H9 (cell line): Measurements from ENCODE around the gene ASPG. TPM values are rescaled to one million over a fixed set of nuclear protein-coding genes. Genes with fewer than 3 reads are reported as not detected.

ENCODE experiments used
- DNase-seq: peaks from one replicate; pipeline ENCODE4 v3.0.0-alpha.2; 2017
- H2AFZ ChIP-seq: one replicate; pipeline ENCODE4 v1.6.1; 2013; ENCODE audit warnings: mild to moderate bottlenecking, low read length, control low read depth, moderate library complexity
- H2AK5ac ChIP-seq: 2 replicates; pipeline ENCODE4 v1.6.1; 2013; ENCODE audit warnings: low read length, control low read depth, mixed read lengths; ENCODE audit not compliant: insufficient read length
- H2BK120ac ChIP-seq: one replicate; pipeline ENCODE4 v1.6.1; 2013; ENCODE audit warnings: low read depth, mild to moderate bottlenecking, low read length, control low read depth, inconsistent platforms; ENCODE audit not compliant: poor library complexity, severe bottlenecking
- H2BK12ac ChIP-seq: 2 replicates; pipeline ENCODE4 v1.6.1; 2013; ENCODE audit warnings: low read length, control low read depth, mixed read lengths, low read depth; ENCODE audit not compliant: insufficient read length
- H2BK15ac ChIP-seq: 2 replicates; pipeline ENCODE4 v1.6.1; 2013; ENCODE audit warnings: low read depth, low read length, control low read depth
- H2BK20ac ChIP-seq: one replicate; pipeline ENCODE4 v1.6.1; 2013; ENCODE audit warnings: low read depth, mild to moderate bottlenecking, low read length, control low read depth, inconsistent platforms; ENCODE audit not compliant: poor library complexity, severe bottlenecking
- H2BK5ac ChIP-seq: 2 replicates; pipeline ENCODE4 v1.6.1; 2013; ENCODE audit warnings: low read length, control low read depth, mixed read lengths; ENCODE audit not compliant: insufficient read length
- H3K14ac ChIP-seq: 2 replicates; pipeline ENCODE4 v1.6.1; 2013; ENCODE audit warnings: low read length, control low read depth; ENCODE audit not compliant: insufficient read depth
- H3K18ac ChIP-seq: 2 replicates; pipeline ENCODE4 v1.6.1; 2013; ENCODE audit warnings: low read depth, mild to moderate bottlenecking, mixed read lengths, low read length, control low read depth; ENCODE audit not compliant: insufficient read length
- H3K23ac ChIP-seq: 2 replicates; pipeline ENCODE4 v1.6.1; 2013; ENCODE audit warnings: low read length, control low read depth, mixed read lengths, low read depth; ENCODE audit not compliant: insufficient read length
- H3K23me2 ChIP-seq: 2 replicates; pipeline ENCODE4 v1.6.1; 2013; ENCODE audit warnings: low read depth, mild to moderate bottlenecking, mixed read lengths, low read length, control low read depth; ENCODE audit not compliant: insufficient read length, poor library complexity, severe bottlenecking
- H3K27ac ChIP-seq: 2 replicates; pipeline ENCODE4 v1.5.1; 2013; ENCODE audit warnings: low read length, control low read depth, mixed read lengths, low read depth; ENCODE audit not compliant: insufficient read length
- H3K27me3 ChIP-seq: 2 replicates; pipeline ENCODE4 v1.6.1; 2013; ENCODE audit warnings: low read length, control low read depth, inconsistent platforms; ENCODE audit not compliant: insufficient read depth
- H3K4ac ChIP-seq: 2 replicates; pipeline ENCODE4 v1.6.1; 2013; ENCODE audit warnings: low read depth, mild to moderate bottlenecking, control low read depth, inconsistent platforms, low read length, moderate library complexity
- H3K4me1 ChIP-seq: 2 replicates; pipeline ENCODE4 v1.6.1; 2013; ENCODE audit warnings: low read length, control low read depth, inconsistent platforms; ENCODE audit not compliant: insufficient read depth
- H3K4me2 ChIP-seq: 2 replicates; pipeline ENCODE4 v1.6.1; 2013; ENCODE audit warnings: low read length, control low read depth, mixed read lengths; ENCODE audit not compliant: insufficient read length, insufficient read depth
- H3K56ac ChIP-seq: 2 replicates; pipeline ENCODE4 v1.6.1; 2013; ENCODE audit warnings: low read depth, mild to moderate bottlenecking, mixed read lengths, low read length, control low read depth; ENCODE audit not compliant: insufficient read length
- H3K79me1 ChIP-seq: 2 replicates; pipeline ENCODE4 v1.6.1; 2013; ENCODE audit warnings: low read depth, mild to moderate bottlenecking, moderate library complexity, low read length, control low read depth, inconsistent platforms; ENCODE audit not compliant: insufficient read depth, poor library complexity, severe bottlenecking
- H3K79me2 ChIP-seq: 2 replicates; pipeline ENCODE4 v1.6.1; 2013; ENCODE audit warnings: low read length, control low read depth, inconsistent platforms; ENCODE audit not compliant: insufficient read depth
- H3K9ac ChIP-seq: 2 replicates; pipeline ENCODE4 v1.6.1; 2013; ENCODE audit warnings: low read length, control low read depth, mixed read lengths; ENCODE audit not compliant: insufficient read length; ENCODE audit errors: extremely low read depth
- H3K9me3 ChIP-seq: one replicate; pipeline ENCODE4 v1.6.1; 2013; ENCODE audit warnings: low read depth, low read length, inconsistent platforms; ENCODE audit not compliant: control insufficient read depth
- H3T11ph ChIP-seq: one replicate; pipeline ENCODE4 v1.6.1; 2013; ENCODE audit warnings: mild to moderate bottlenecking, low read length, control low read depth, inconsistent platforms
- H4K20me1 ChIP-seq: one replicate; pipeline ENCODE4 v1.6.1; 2013; ENCODE audit not compliant: control insufficient read depth, insufficient read length, insufficient read depth
- H4K5ac ChIP-seq: 2 replicates; pipeline ENCODE4 v1.6.1; 2013; ENCODE audit warnings: low read depth, mild to moderate bottlenecking, mixed read lengths, low read length, control low read depth; ENCODE audit not compliant: insufficient read length
- H4K8ac ChIP-seq: replicated peaks from 2 replicates; pipeline ENCODE4 v1.6.1; 2013; ENCODE audit warnings: low read length, control low read depth, mixed read lengths, low read depth; ENCODE audit not compliant: insufficient read length
- H4K91ac ChIP-seq: 2 replicates; pipeline ENCODE4 v1.6.1; 2013; ENCODE audit warnings: low read depth, mild to moderate bottlenecking, moderate library complexity, mixed read lengths, low read length, control low read depth; ENCODE audit not compliant: insufficient read length
- H3K27ac Mint-ChIP-seq, 3 experiments: 2 replicates in 2 of 3; 3 replicates in 1 of 3; pipeline ENCODE4 v1.8.0; 2020 to 2021; ENCODE audit warnings: mixed read lengths in 3 of 3, mild to moderate bottlenecking in 1 of 3, moderate library complexity in 1 of 3
- H3K27me3 Mint-ChIP-seq: 2 replicates; pipeline ENCODE4 v1.8.0; 2021; ENCODE audit warnings: low read depth, mild to moderate bottlenecking, moderate library complexity, mixed read lengths
- H3K36me3 Mint-ChIP-seq, 3 experiments: 2 replicates in 2 of 3; 3 replicates in 1 of 3; pipeline ENCODE4 v1.8.0; 2020 to 2021; ENCODE audit warnings: low read depth in 3 of 3, mixed read lengths in 3 of 3; ENCODE audit not compliant: insufficient read depth in 1 of 3
- H3K4me1 Mint-ChIP-seq, 2 experiments: 2 replicates each; pipeline ENCODE4 v1.8.0; 2020; ENCODE audit warnings: mixed read lengths in 2 of 2
- H3K4me3 Mint-ChIP-seq, 2 experiments: 2 replicates in 1 of 2; 3 replicates in 1 of 2; pipeline ENCODE4 v1.8.0; 2020 to 2021; ENCODE audit warnings: mild to moderate bottlenecking in 2 of 2, mixed read lengths in 2 of 2, moderate library complexity in 1 of 2
- H3K9me3 Mint-ChIP-seq, 2 experiments: 2 replicates in 1 of 2; 3 replicates in 1 of 2; pipeline ENCODE4 v1.8.0; 2020; ENCODE audit warnings: mild to moderate bottlenecking in 2 of 2, mixed read lengths in 2 of 2, moderate library complexity in 1 of 2
- CTCF ChIP-seq: fragments of 200-600 bp; sonication (generic); conservative IDR thresholded peaks from 3 replicates; pipeline ENCODE4 v1.8.0; 2021; ENCODE audit warnings: antibody characterized with exemption, mild to moderate bottlenecking
- WGBS: extraction: QIAGEN DNeasy Blood & Tissue Kit; methylation state at CpG from one replicate; pipeline ENCODE4 v1.1.7; 2013; ENCODE audit warnings: missing lambda C conversion rate, low lambda C conversion rate, mixed read lengths; ENCODE audit not compliant: insufficient read length; ENCODE audit errors: extremely low coverage; 5-methylcytosine and 5-hydroxymethylcytosine counted together
- total RNA-seq: library from RNA; stranded (reverse); gene quantifications from 2 replicates; pipeline ENCODE4 v1.2.1, GENCODE V29; 2021

The ASPG gene
- total RNA-seq, 1 experiment from 2014 or later, result 0.33 TPM

- Mint-ChIP-seq H3K9me3 (no peaks in the 10 kb centered on the region), H3K27me3 (no peaks in the 10 kb centered on the region), H3K4me3 (peak overlapping the region in 1 of 2 experiments; percentile 3; a peak in 2 of 5 replicates), H3K27ac (peak overlapping the region in 1 of 3 experiments; percentile 6; a peak in 1 of 7 replicates), H3K4me1 (peaks cover 31 to 40% of the 10 kb centered on the region in 2 experiments), H3K36me3 (peaks cover 2 to 13% (median 5%) of the 10 kb centered on the region in 3 experiments; a peak in 6 of 7 replicates)
- no peak overlapping the region for H2BK12ac ChIP-seq
- no peak overlapping the region for H2AK5ac ChIP-seq
- H3K4me2 ChIP-seq, result no peak overlapping the region
- H3K4me1 ChIP-seq, result peaks cover 2% of the 10 kb centered on the region; the same call in 1 of the 2 replicates
- no peak overlapping the region for H2BK20ac ChIP-seq
- no peaks in the 10 kb centered on the region for H4K20me1 ChIP-seq
- no peaks in the 10 kb centered on the region for H3K23me2 ChIP-seq
- no peak overlapping the region for H2BK5ac ChIP-seq
- no peak overlapping the region for H2BK15ac ChIP-seq
- H3K4ac ChIP-seq, result no peak overlapping the region
- no peaks in the 10 kb centered on the region for H3K79me1 ChIP-seq
- no peak overlapping the region for H4K91ac ChIP-seq
- WGBS, result no CpG with 5 or more reads among the region's 22 CpGs
- H3K9ac ChIP-seq, result no peak overlapping the region
- no peaks in the 10 kb centered on the region for H3K27me3 ChIP-seq
- no peak overlapping the region for H3K14ac ChIP-seq
- H3K79me2 ChIP-seq, result peaks cover 12% of the 10 kb centered on the region; the same call in 1 of the 2 replicates
- H3K56ac ChIP-seq, result no peak overlapping the region
- no peak for TF ChIP-seq CTCF
- DNase-seq, result no peak
- no peak overlapping the region for H3K23ac ChIP-seq
- no peak overlapping the region for H2BK120ac ChIP-seq
- H3K9me3 ChIP-seq, result no peaks in the 10 kb centered on the region
- H2AFZ ChIP-seq, result no peak overlapping the region
- H4K5ac ChIP-seq, result no peak overlapping the region
- H4K8ac ChIP-seq, result no peak overlapping the region
- H3K18ac ChIP-seq, result no peak overlapping the region
- no peak overlapping the region for H3T11ph ChIP-seq
- no peak overlapping the region for H3K27ac ChIP-seq
Measured at GRCh38 chr14:104148433-104149277, 63.2 kb downstream of the ASPG start.
